CD4-positive, alpha-beta T cell treated with Interleukin-17A for 4 hours (primary cell): ENCODE data around the gene ABLIM3.
"Not testable (repeated sequence)": the region's sequence is repeated elsewhere in the genome, so short reads cannot be mapped to it uniquely, and the experiment has no call there.

ENCODE experiments used
- DNase-seq: peaks from one replicate; pipeline ENCODE4 v3.0.0-alpha.2; 2020; ENCODE audit warnings: mixed read lengths

Gene ABLIM3

GRCh38 chr5:149262315-149262714 lies 121.0 kb downstream of the ABLIM3 start:
- DNase-seq = no peak

DNA sequence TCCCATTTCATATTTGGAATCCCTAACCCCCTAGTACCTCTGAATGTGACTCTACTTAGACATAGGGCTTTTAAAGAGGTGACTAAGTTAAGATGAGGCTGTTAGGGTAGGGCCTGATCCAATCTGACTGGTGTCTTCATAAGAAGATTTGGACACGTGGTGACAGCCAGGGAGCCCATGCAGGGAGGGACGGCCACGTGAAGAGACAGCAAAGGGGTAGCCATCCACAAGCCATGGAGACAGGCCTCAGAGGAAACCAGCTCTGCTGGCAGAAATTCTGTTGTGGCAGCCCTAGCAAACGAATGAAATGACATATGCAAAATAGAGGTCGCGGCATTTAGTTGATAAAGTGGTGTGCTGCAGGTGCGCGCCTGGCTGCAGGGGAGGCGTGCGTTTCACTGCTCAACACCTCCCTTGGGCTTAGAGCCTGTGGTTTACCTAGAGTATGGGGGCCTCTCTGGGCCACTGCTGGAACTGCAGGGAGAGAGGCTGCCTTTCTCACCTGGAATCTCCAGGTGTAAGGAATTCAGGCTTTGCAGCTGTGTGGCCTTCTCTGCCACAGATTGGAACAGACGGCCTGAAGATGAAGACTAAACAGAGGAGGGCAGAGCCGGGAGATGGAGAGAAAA lies 123.3 kb downstream of the ABLIM3 start:
- peak; percentile 74 for DNase-seq

GRCh38 chr5:149265068-149265465 lies 123.8 kb downstream of the ABLIM3 start:
- no peak for DNase-seq

DNA sequence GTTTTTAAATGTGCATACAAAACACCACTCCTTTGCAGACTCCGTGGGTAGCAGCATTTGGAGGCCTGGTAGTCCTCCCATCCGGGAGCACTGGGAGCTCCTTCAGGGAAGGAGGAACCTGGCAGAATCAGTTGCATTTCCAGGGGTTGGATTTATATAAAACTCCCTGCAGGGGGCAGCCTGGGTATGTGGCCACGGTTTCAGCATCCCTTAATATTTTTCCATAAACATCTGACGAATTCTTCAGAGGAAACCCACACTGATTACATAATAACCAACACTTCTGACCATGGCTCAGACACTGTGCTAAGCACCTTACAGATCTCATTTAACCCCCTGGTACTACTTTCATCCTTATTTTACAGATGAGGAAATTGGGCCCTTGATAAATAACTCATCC lies 124.3 kb downstream of the ABLIM3 start:
- DNase-seq = no peak

DNA sequence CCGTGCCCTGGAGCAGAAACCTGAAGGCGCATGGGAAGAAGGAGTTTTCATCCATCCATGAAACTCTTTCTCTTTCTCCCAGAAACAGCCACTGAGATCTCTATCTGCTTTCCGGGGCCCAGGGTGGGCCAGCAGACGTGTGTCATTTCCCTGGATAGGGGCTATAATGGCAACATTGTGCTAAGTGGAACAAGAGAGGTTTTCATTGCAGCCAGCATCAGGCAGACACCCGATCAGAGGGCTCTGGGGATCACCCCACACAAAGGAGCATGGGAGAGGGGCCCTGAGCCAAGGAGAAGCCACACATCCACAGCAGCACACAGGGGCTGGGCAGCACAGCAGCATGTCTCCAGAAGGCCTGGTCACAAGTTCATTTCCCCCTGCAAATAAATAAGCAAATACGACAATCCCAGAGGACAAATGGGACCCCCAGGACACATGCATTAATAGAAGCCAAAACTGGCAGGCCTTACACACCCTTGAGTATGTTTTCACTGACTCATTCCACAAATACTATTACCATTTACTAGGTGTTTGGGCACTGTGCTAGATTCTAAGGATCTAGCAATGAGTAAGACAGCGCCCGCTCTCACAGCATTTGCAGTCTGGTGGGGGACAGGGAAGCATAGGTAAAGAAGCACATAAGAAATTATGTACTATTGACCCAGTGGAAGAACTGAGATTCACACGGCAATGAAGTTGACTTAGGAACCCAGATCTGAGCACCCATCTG lies 126.1 kb downstream of the ABLIM3 start:
- DNase-seq = no peak

DNA sequence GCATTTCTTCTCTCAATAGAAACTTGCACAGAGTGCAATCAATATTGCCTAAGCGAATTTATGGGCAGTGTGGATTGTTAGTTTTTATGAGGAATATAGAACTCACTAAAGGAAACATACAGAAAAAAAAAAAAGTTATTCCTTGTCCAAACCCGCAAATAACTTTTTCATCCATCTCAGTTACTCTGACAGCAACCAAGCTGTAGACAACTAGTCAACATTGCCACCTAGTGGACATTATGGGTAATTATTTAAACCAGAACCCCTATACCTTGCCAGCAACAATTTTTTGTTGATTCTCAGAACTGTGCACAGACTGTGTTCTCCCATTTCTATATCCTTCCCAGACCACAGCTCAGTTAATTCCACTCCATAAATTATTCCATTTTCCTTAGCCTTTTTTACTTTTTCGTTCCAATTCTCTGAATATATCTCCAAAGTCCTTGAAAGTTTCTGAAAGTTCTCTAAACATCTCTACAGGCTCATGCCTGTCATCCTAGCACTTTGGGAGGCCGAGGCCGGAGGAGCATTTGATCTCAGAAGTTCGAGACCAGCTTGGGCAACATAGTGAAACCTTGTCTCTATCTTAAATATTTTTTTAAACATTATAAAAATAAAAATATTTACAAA lies 127.8 kb downstream of the ABLIM3 start:
- DNase-seq = no peak

- DNase-seq = peak; percentile 10
These were observed 130.0 kb downstream of the ABLIM3 start for GRCh38 chr5:149271195-149271715.

GRCh38 chr5:149271716-149272563 lies 130.6 kb downstream of the ABLIM3 start, which contains the start of gene AFAP1L1:
TSS of gene AFAP1L1 (plus strand) at chr5:149271859. CDS start at chr5:149271969, 110 bp downstream.
- DNase-seq = peak; percentile 36

- DNase-seq = not testable (repeated sequence)
These were observed 131.5 kb downstream of the ABLIM3 start for GRCh38 chr5:149272781-149273180.

GRCh38 chr5:149273237-149273636 lies 131.9 kb downstream of the ABLIM3 start:
- no peak for DNase-seq

DNA sequence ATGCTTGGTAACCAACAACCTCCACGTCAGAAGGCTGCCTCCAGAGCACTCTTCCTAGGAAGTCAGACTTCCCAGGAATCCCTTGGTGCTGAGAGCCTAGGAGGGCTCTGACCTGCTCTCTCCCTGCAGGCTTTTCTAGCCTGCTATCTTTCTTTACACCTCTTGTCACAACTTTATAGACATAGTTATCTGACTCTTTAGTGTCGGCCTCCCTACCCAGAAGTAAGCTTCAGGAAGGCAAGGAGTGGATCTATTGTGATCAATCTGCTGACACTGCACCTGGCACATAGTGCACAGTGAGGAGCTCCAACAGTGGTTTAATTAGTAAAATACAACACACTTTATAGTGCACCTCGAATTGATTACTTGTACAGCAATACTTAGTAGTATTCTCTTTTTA lies 132.7 kb downstream of the ABLIM3 start:
- no peak for DNase-seq

GRCh38 chr5:149274939-149275338 lies 133.6 kb downstream of the ABLIM3 start:
- DNase-seq = no peak

DNA sequence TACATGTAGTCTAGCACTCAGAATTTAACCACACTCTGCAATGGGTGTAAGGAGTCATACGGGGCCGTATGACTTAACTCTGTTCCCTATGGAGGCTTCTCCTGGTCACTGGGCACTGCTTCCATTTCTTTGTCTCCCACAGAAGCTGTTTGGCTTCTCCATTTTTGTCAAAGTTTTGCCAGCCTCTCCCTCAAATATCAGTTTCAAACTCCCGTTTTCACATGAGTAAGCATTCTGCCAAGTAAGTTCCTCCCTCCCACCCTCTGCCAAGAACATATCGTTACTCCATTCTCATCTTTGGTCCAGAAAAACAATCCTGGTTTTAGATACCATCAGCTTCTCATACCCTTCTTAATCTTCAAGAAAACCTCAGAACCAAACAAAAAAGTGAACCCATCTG lies 136.5 kb downstream of the ABLIM3 start:
- DNase-seq = no peak

GRCh38 chr5:149278451-149279210 lies 137.3 kb downstream of the ABLIM3 start:
- DNase-seq = no peak

- no peak for DNase-seq
These were observed 138.4 kb downstream of the ABLIM3 start for GRCh38 chr5:149279661-149280060.

DNA sequence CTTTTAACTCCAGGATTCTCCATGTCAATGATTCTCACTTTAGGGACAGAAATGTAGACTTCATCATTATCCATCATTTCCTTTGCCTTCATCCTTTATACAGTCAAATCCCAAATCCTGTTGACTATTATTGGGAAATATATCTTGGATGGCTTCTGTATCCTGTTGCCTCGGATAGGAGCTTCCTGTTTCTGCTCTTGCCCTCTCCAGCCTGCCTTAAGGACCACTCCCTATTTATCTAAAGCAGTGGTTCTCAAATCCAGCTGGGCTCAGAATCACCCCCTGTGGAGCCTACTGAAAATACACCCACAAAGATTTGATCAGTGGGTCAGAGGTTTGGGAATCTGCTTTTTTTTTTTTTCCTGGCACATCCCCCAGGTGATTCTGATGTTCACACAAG lies 138.8 kb downstream of the ABLIM3 start:
- no peak for DNase-seq

GRCh38 chr5:149280802-149281201 lies 139.5 kb downstream of the ABLIM3 start:
- DNase-seq = no peak

DNA sequence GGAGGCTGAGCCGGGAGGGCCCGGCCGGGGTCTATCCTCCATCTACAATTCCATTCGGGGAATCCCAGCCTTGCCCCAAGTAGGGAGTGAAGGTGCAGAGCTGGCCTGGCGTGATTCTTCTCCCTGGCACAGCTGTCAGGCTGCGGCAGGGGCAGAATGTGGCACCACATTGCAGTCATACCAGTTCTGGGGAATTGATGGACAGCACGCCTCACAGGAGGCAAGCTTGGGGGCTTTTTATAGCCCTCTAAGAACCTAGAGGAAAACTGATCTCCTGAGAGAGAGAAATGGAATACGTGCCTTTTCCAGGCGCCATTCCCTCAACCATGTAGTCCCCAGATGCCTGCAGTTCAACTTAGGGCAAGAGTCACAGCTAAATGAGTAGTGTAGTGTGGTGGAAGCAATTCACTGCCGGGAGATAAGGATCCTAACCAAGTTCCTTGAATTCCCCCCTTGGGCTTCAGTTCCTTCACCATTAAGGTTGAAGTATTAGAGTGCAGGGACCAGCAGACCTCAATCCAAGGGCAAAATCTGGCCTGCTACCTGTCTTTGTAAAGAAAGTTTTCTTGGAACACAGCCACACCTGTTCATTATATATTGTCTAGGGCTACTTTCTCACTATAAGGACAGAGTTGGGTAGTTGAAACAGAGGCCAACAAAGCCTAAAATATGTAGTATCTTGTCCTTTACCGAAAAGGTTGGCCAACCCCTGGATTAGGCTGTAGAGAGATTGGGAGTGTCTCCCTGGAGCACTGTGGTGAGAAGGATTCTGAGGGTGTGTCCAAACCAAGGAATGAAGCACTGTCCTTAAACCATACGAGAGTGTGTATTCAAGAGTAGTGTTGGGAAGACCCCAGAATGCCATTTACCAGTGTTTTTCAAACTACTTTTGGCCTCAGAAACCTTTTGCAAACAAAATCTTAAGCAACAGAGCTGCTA lies 141.0 kb downstream of the ABLIM3 start:
- DNase-seq = no peak

GRCh38 chr5:149282966-149283332 lies 141.7 kb downstream of the ABLIM3 start:
- DNase-seq = no peak

- DNase-seq = no peak
These were observed 142.6 kb downstream of the ABLIM3 start for GRCh38 chr5:149283626-149284480.
